ENCODE data around the gene RFX2.

RFX2 gene

DNA sequence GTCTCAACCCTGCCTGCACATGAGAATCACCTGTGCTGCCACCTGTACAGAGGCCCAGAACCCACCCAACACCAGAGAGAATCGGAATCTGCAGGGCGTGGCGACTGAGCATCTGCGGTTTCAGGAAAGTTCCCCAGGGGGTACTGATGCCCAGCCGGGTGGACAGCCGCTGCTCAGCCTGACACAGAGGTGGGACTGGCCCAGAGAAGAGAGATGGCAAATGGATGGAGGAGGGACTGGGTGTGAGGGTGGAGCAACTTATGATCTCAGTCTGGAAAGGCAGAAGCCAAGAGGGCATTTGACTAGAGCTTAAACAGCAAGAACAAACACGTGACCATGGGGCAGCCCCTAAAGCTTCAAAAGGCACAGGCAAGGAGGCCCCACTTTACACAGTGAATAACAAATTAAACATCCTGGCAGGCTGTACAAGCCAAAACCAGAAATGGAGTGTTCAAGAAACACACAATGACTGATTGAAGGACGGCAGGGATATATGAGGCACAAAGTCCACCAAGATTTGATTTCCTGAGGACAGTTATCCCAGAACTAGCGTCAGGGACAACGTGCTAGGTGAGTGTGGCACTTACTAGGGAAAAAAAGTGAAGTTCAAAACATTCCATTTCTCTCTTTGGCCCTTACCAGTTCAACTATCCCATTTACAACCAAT, 135.4 kb downstream of the RFX2 start:
- Histone ChIP-seq H3K27ac (replicated peaks) (no peak overlapping the region), H3K27me3 (ENCODE audit: insufficient read depth, poor library complexity, severe bottlenecking) (no peaks in the 10 kb centered on the region), H3K4me3 (replicated peaks; ENCODE audit: insufficient read depth, low read length) (no peak overlapping the region)
- DNase-seq (ENCODE audit: low read depth in 1 of 2, low spot score in 1 of 2), result no peak
- TF ChIP-seq GABPA (IDR thresholded peaks at IDR 0.05; ENCODE audit: low read depth), result no peak
- no peak for TF ChIP-seq POLR2AphosphoS5 (IDR thresholded peaks at IDR 0.05; ENCODE audit: low read depth)

GRCh38 chr19:5973867-5974635, 136.2 kb downstream of the RFX2 start:
- TF ChIP-seq, protein P1, sequence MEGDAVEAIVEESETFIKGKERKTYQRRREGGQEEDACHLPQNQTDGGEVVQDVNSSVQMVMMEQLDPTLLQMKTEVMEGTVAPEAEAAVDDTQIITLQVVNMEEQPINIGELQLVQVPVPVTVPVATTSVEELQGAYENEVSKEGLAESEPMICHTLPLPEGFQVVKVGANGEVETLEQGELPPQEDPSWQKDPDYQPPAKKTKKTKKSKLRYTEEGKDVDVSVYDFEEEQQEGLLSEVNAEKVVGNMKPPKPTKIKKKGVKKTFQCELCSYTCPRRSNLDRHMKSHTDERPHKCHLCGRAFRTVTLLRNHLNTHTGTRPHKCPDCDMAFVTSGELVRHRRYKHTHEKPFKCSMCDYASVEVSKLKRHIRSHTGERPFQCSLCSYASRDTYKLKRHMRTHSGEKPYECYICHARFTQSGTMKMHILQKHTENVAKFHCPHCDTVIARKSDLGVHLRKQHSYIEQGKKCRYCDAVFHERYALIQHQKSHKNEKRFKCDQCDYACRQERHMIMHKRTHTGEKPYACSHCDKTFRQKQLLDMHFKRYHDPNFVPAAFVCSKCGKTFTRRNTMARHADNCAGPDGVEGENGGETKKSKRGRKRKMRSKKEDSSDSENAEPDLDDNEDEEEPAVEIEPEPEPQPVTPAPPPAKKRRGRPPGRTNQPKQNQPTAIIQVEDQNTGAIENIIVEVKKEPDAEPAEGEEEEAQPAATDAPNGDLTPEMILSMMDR (IDR thresholded peaks at IDR 0.05; ENCODE audit: insufficient read depth, low read length), result no peak
- TF ChIP-seq REST (IDR thresholded peaks at IDR 0.05; ENCODE audit: insufficient replicate concordance, low read depth) (no peak), SPI1 (IDR thresholded peaks at IDR 0.05; ENCODE audit: borderline replicate concordance, low read depth) (no peak), POLR2AphosphoS5 (IDR thresholded peaks at IDR 0.05; ENCODE audit: low read depth) (no peak), GABPA (IDR thresholded peaks at IDR 0.05; ENCODE audit: low read depth) (no peak)
- no peaks in the 10 kb centered on the region for H3K27me3 ChIP-seq (ENCODE audit: insufficient read depth, poor library complexity, severe bottlenecking)
- H3K4me3 ChIP-seq (replicated peaks; ENCODE audit: insufficient read depth, low read length), result no peak overlapping the region
- DNase-seq (ENCODE audit: low read depth in 1 of 2, low spot score in 1 of 2), result no peak
- no peak overlapping the region for H3K27ac ChIP-seq (replicated peaks)

- DNase-seq (ENCODE audit: low read depth in 1 of 2, low spot score in 1 of 2), result no peak
- H3K27ac ChIP-seq (replicated peaks), result no peak overlapping the region
- H3K27me3 ChIP-seq (ENCODE audit: insufficient read depth, poor library complexity, severe bottlenecking), result no peaks in the 10 kb centered on the region
- TF ChIP-seq GABPA (IDR thresholded peaks at IDR 0.05; ENCODE audit: low read depth) (no peak), SPI1 (IDR thresholded peaks at IDR 0.05; ENCODE audit: borderline replicate concordance, low read depth) (no peak)
- TF ChIP-seq, protein P1 (IDR thresholded peaks at IDR 0.05; ENCODE audit: insufficient read depth, low read length), result no peak
- no peak overlapping the region for H3K4me3 ChIP-seq (replicated peaks; ENCODE audit: insufficient read depth, low read length)
These were observed 136.9 kb downstream of the RFX2 start for GRCh38 chr19:5973376-5973775.

- H3K27ac ChIP-seq (replicated peaks), result no peak overlapping the region
- no peaks in the 10 kb centered on the region for H3K27me3 ChIP-seq (ENCODE audit: insufficient read depth, poor library complexity, severe bottlenecking)
- no peak for DNase-seq (ENCODE audit: low read depth in 1 of 2, low spot score in 1 of 2)
- peak; percentile 92 for TF ChIP-seq REST (IDR thresholded peaks at IDR 0.05; ENCODE audit: insufficient replicate concordance, low read depth)
- TF ChIP-seq, protein P1 (IDR thresholded peaks at IDR 0.05; ENCODE audit: insufficient read depth, low read length), result no peak
- H3K4me3 ChIP-seq (replicated peaks; ENCODE audit: insufficient read depth, low read length), result no peak overlapping the region
These were observed 138.0 kb downstream of the RFX2 start for GRCh38 chr19:5972355-5972731.
